Panc1 (cell line): ENCODE measurements around the gene MINDY4. TPM values are rescaled to one million over a fixed set of nuclear protein-coding genes. Genes with fewer than 3 reads are reported as not detected.

Source experiments
- ATAC-seq: fragments of 200-7000 bp; cut with Tn5 transposase; 2 replicates; pipeline ENCODE4 v1.9.1; 2020; ENCODE audit warnings: mild to moderate bottlenecking, moderate library complexity
- BruUV-seq: library from RNA; stranded (reverse); fragments of 400-500 nt; replicated peaks from 2 replicates; lab custom pipeline; 2021; lab: Mats Ljungman, UMichigan
- CTCF ChIA-PET: fragments of 300-600 bp; sonication (Branson Sonifier 250); formaldehyde crosslinking; loops from one replicate; lab custom pipeline; 2022; ENCODE audit warnings: antibody characterized with exemption; lab: Charles Lee
- POLR2A ChIA-PET: fragments of 300-600 bp; sonication (Branson Sonifier 250); formaldehyde crosslinking; loops from one replicate; lab custom pipeline; 2022; ENCODE audit warnings: antibody characterized with exemption; lab: Charles Lee
- DNase-seq: peaks from one replicate; pipeline ENCODE4 v3.0.0-alpha.2; 2010; ENCODE audit warnings: low read depth, low spot score
- H3K27ac ChIP-seq: 2 replicates; pipeline ENCODE4 v1.5.1; 2011; ENCODE audit warnings: mild to moderate bottlenecking, low read length, inconsistent platforms
- H3K27me3 ChIP-seq: fragments of 200-500 bp; sonication (Bioruptor generic); 2 replicates; pipeline ENCODE4 v1.6.0; 2014; ENCODE audit warnings: low read length, inconsistent platforms; ENCODE audit not compliant: control insufficient read depth, insufficient read depth
- H3K36me3 ChIP-seq: fragments of 200-500 bp; sonication (Bioruptor generic); 2 replicates; pipeline ENCODE4 v1.5.1; 2014; ENCODE audit warnings: inconsistent platforms, mild to moderate bottlenecking, low read length, moderate library complexity; ENCODE audit not compliant: control insufficient read depth, insufficient read depth
- H3K4me1 ChIP-seq: 2 replicates; pipeline ENCODE4 v1.5.1; 2011; ENCODE audit warnings: inconsistent platforms, mild to moderate bottlenecking, low read length, moderate library complexity; ENCODE audit not compliant: control insufficient read depth, insufficient read depth
- H3K4me3 ChIP-seq, 2 experiments: 2 replicates each; pipeline ENCODE4 v1.5.1; 2011 to 2012; ENCODE audit warnings: low read depth in 2 of 2, low read length in 2 of 2, mild to moderate bottlenecking in 2 of 2, inconsistent platforms in 1 of 2, moderate library complexity in 1 of 2
- H3K9me3 ChIP-seq: fragments of 200-500 bp; sonication (Bioruptor generic); 2 replicates; pipeline ENCODE4 v1.5.1; 2014; ENCODE audit warnings: low read depth, mild to moderate bottlenecking, inconsistent platforms, low read length, moderate library complexity; ENCODE audit not compliant: control insufficient read depth, insufficient read depth
- POLR2AphosphoS5 ChIP-seq: IDR thresholded peaks from 2 replicates; pipeline ENCODE4 v1.6.1; 2012; ENCODE audit warnings: mild to moderate bottlenecking, low read depth, low read length, moderate library complexity
- SIN3A ChIP-seq: IDR thresholded peaks from 2 replicates; pipeline ENCODE4 v1.6.1; 2012; ENCODE audit warnings: low read depth, mild to moderate bottlenecking, low read length, moderate library complexity, borderline replicate concordance; ENCODE audit not compliant: insufficient read depth
- TCF7L2 ChIP-seq: IDR thresholded peaks from 2 replicates; pipeline ENCODE4 v1.6.1; 2011; ENCODE audit warnings: mild to moderate bottlenecking, low read depth, low read length, inconsistent platforms
- in situ Hi-C: cut with HindIII; loops from 2 replicates; pipeline ENCODE4 v1.10.0; 2016; ENCODE audit warnings: low sequenced_read_pairs, low pct_unique_long_range_greater_than_20kb
- intact Hi-C: fragments of 100-400 bp; cut with micrococcal nuclease; formaldehyde crosslinking; loops from one replicate; pipeline ENCODE4 v1.10.0; 2022; ENCODE audit not compliant: unreplicated experiment
- total RNA-seq: library from RNA; stranded (reverse); gene quantifications from one replicate; pipeline ENCODE4 v1.2.1, GENCODE V29; 2021; ENCODE audit not compliant: unreplicated experiment
- TF ChIP-seq, protein P1 (sequence below), 2 experiments: IDR thresholded peaks; 2 replicates each; pipeline ENCODE4 v1.6.1; 2011 to 2012; ENCODE audit warnings: low read depth in 2 of 2, control low read depth in 1 of 2, low read length in 1 of 2, mild to moderate bottlenecking in 1 of 2, moderate library complexity in 1 of 2; ENCODE audit not compliant: insufficient read depth in 1 of 2
- TF ChIP-seq, protein P2 (sequence below): fragments of 450-650 bp; IDR thresholded peaks from 2 replicates; pipeline ENCODE4 v1.5.1; 2017; ENCODE audit warnings: mild to moderate bottlenecking

MINDY4 gene
- total RNA-seq, 1 experiment from 2014 or later: 6.2 TPM

DNA sequence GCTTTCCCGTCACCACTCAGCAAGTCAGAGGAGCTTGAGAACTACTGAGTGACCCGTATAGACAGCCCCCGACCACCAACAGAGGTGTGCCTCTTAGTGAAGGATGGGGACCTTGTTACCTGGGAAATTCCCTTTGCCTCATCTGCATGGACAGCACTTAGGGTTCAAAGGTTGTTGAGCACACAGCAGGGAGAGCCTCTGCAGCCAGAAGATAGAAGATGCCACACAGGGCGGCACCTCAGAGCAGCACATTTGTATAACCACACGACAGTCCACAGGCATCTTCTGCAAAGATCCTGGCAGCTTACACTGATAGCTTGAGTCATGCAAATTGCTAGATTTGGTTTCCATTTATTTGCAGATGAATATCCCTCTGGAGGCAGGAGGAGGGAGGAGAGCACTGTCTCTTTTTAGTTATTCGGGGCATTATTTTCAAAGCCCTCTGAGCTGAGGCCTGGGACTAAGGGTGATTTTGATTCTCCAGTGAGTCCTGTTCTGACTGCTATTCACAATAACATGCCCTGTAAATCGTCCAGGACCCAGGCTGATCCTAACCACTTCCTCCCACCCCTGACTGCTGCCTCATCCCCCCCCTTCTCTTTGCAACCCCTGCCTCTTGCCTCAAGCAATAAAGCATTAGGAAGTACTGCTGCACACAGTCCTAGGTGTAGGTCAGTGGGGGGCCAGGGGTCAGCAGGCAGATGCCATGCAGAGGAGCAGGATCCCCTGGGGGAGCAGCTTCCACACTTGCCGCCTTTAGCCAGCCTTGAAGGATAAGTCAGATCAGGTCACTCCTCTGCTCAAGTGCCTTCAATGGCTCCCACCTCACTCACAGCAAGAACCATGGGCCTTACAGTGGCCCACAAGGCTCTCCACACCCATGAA is 43.9 kb upstream of the MINDY4 start:
- H3K36me3 ChIP-seq: no peaks in the 10 kb centered on the region
- intact Hi-C loops (no loop called here), in situ Hi-C loops (no loop called here)
- DNase-seq (no peak), ATAC-seq (no peak; the same call in 1 of the 2 replicates)
- H3K9me3 ChIP-seq: no peaks in the 10 kb centered on the region
- H3K27me3 ChIP-seq: peaks cover 13% of the 10 kb centered on the region
- no TSS peak for BruUV-seq
- POLR2A ChIA-PET: no interaction called here
- no peak overlapping the region for H3K4me3 ChIP-seq
- CTCF ChIA-PET: interaction anchor here (0.6 kb wide), 1 partner anchor 209 kb away, joined by 3 read pairs; no protein-coding TSS in a partner anchor
- TF ChIP-seq, protein P1, sequence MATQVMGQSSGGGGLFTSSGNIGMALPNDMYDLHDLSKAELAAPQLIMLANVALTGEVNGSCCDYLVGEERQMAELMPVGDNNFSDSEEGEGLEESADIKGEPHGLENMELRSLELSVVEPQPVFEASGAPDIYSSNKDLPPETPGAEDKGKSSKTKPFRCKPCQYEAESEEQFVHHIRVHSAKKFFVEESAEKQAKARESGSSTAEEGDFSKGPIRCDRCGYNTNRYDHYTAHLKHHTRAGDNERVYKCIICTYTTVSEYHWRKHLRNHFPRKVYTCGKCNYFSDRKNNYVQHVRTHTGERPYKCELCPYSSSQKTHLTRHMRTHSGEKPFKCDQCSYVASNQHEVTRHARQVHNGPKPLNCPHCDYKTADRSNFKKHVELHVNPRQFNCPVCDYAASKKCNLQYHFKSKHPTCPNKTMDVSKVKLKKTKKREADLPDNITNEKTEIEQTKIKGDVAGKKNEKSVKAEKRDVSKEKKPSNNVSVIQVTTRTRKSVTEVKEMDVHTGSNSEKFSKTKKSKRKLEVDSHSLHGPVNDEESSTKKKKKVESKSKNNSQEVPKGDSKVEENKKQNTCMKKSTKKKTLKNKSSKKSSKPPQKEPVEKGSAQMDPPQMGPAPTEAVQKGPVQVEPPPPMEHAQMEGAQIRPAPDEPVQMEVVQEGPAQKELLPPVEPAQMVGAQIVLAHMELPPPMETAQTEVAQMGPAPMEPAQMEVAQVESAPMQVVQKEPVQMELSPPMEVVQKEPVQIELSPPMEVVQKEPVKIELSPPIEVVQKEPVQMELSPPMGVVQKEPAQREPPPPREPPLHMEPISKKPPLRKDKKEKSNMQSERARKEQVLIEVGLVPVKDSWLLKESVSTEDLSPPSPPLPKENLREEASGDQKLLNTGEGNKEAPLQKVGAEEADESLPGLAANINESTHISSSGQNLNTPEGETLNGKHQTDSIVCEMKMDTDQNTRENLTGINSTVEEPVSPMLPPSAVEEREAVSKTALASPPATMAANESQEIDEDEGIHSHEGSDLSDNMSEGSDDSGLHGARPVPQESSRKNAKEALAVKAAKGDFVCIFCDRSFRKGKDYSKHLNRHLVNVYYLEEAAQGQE (IDR thresholded peaks at IDR 0.05; ENCODE audit: insufficient read depth in 1 of 2, low read depth in 2 of 2, low read length in 1 of 2): no peak
- no peak for TF ChIP-seq POLR2AphosphoS5
- TF ChIP-seq SIN3A: no peak
- no peak for TF ChIP-seq TCF7L2
- TF ChIP-seq, protein P2, sequence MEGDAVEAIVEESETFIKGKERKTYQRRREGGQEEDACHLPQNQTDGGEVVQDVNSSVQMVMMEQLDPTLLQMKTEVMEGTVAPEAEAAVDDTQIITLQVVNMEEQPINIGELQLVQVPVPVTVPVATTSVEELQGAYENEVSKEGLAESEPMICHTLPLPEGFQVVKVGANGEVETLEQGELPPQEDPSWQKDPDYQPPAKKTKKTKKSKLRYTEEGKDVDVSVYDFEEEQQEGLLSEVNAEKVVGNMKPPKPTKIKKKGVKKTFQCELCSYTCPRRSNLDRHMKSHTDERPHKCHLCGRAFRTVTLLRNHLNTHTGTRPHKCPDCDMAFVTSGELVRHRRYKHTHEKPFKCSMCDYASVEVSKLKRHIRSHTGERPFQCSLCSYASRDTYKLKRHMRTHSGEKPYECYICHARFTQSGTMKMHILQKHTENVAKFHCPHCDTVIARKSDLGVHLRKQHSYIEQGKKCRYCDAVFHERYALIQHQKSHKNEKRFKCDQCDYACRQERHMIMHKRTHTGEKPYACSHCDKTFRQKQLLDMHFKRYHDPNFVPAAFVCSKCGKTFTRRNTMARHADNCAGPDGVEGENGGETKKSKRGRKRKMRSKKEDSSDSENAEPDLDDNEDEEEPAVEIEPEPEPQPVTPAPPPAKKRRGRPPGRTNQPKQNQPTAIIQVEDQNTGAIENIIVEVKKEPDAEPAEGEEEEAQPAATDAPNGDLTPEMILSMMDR: no peak
- H3K4me1 ChIP-seq: no peaks in the 10 kb centered on the region
- no peak overlapping the region for H3K27ac ChIP-seq

DNA sequence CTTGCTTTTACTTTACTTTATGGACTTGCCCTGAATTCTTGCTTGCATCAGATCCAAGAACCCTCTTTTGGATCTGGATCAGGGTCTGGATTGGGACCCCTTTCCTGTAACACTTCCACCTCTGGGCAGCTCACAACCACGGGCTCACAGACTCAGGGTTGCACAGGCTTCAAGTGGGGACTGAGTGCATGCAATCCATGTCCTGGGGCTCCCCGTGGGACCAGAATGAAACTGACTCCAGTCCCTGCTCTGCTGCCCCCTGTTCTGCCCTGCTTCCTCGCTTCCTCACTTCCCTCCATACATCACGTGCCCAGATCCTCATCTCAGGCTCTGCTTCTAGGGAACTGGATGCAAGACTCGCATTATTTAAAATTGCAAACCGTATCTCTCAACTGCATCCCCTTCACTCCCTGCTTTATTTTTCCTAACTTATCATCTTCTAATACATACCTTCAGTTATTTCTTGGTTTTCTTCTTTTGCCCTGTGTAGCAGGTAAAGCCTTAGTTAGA is 42.6 kb upstream of the MINDY4 start:
- no peak for DNase-seq
- ChIA-PET POLR2A (interaction anchor here (0.6 kb wide), 1 partner anchor 8 kb away, joined by 3 read pairs; no protein-coding TSS in a partner anchor), CTCF (no interaction called here)
- no peaks in the 10 kb centered on the region for H3K4me1 ChIP-seq
- H3K4me3 ChIP-seq: no peak overlapping the region
- H3K9me3 ChIP-seq: no peaks in the 10 kb centered on the region
- in situ Hi-C loops: no loop called here
- H3K36me3 ChIP-seq: no peaks in the 10 kb centered on the region
- intact Hi-C loops: no loop called here
- H3K27ac ChIP-seq: no peak overlapping the region
- no TSS peak for BruUV-seq
- no peak for ATAC-seq
- TF ChIP-seq, protein P1 (IDR thresholded peaks at IDR 0.05; ENCODE audit: insufficient read depth in 1 of 2, low read depth in 2 of 2, low read length in 1 of 2): no peak
- no peak for TF ChIP-seq SIN3A
- peaks cover 17% of the 10 kb centered on the region for H3K27me3 ChIP-seq
